A673 (cell line): ENCODE data around the gene IDI1. TPM values are rescaled to one million over a fixed set of nuclear protein-coding genes. Genes with fewer than 3 reads are reported as not detected.

Experiments
- BruUV-seq: library from RNA; stranded (reverse); fragments of 400-500 nt; replicated peaks from 2 replicates; lab custom pipeline; 2021; lab: Mats Ljungman, UMichigan
- CTCF ChIA-PET: fragments of 300-600 bp; sonication (Branson Sonifier 250); formaldehyde crosslinking; loops from one replicate; lab custom pipeline; 2022; ENCODE audit warnings: antibody characterized with exemption; lab: Charles Lee
- POLR2A ChIA-PET: fragments of 300-600 bp; sonication (Branson Sonifier 250); formaldehyde crosslinking; loops from one replicate; lab custom pipeline; 2022; ENCODE audit warnings: antibody characterized with exemption; ENCODE audit not compliant: low non-redundant PET; lab: Charles Lee
- DNase-seq: peaks from one replicate; pipeline ENCODE4 v3.0.0-alpha.2; 2015; ENCODE audit warnings: low spot score
- H3K27ac ChIP-seq: fragments of 200-600 bp; sonication (generic); 2 replicates; pipeline ENCODE4 v1.5.1; 2016; ENCODE audit warnings: mixed run types, low read depth, mild to moderate bottlenecking, mixed read lengths, antibody characterized with exemption, low read length; ENCODE audit not compliant: poor library complexity, severe bottlenecking
- H3K27me3 ChIP-seq: fragments of 200-600 bp; sonication (generic); replicated peaks from 2 replicates; pipeline ENCODE4 v1.6.1; 2017; ENCODE audit warnings: mixed run types, low read depth, mild to moderate bottlenecking, mixed read lengths, antibody characterized with exemption, low read length; ENCODE audit not compliant: insufficient read depth, poor library complexity
- H3K36me3 ChIP-seq: fragments of 200-600 bp; sonication (generic); 2 replicates; pipeline ENCODE4 v1.6.1; 2016; ENCODE audit warnings: mixed run types, mild to moderate bottlenecking, mixed read lengths, antibody characterized with exemption, low read length; ENCODE audit not compliant: insufficient read depth, poor library complexity, severe bottlenecking
- H3K4me1 ChIP-seq: fragments of 200-600 bp; sonication (generic); 2 replicates; pipeline ENCODE4 v1.6.1; 2017; ENCODE audit warnings: mixed run types, mild to moderate bottlenecking, mixed read lengths, antibody characterized with exemption, low read length; ENCODE audit not compliant: insufficient read depth, poor library complexity, severe bottlenecking
- H3K4me3 ChIP-seq: fragments of 200-600 bp; sonication (generic); 2 replicates; pipeline ENCODE4 v1.5.1; 2016; ENCODE audit warnings: low read depth, mixed run types, mild to moderate bottlenecking, mixed read lengths, low read length; ENCODE audit not compliant: poor library complexity, severe bottlenecking
- H3K9me3 ChIP-seq: fragments of 200-600 bp; sonication (generic); 2 replicates; pipeline ENCODE4 v1.6.1; 2016; ENCODE audit warnings: mixed run types, low read depth, mild to moderate bottlenecking, mixed read lengths, antibody characterized with exemption, low read length; ENCODE audit not compliant: poor library complexity, severe bottlenecking
- EZH2 ChIP-seq: fragments of 200-600 bp; sonication (generic); IDR thresholded peaks from 2 replicates; pipeline ENCODE4 v1.6.1; 2017; ENCODE audit warnings: borderline replicate concordance, low read depth, mild to moderate bottlenecking, mixed read lengths, antibody characterized with exemption, low read length; ENCODE audit not compliant: poor library complexity, severe bottlenecking
- intact Hi-C: fragments of 100-400 bp; cut with micrococcal nuclease; formaldehyde crosslinking; loops from one replicate; pipeline ENCODE4 v1.10.0; 2022; ENCODE audit not compliant: unreplicated experiment
- total RNA-seq: library from RNA; stranded (reverse); gene quantifications from 2 replicates; pipeline ENCODE4 v1.2.3, GENCODE V29; 2021
- TF ChIP-seq, protein P1 (sequence below): fragments of 300-800, 200-600 bp; sonication (generic); conservative IDR thresholded peaks from 2 replicates; pipeline ENCODE4 v1.5.1; 2017; ENCODE audit warnings: low read depth, mild to moderate bottlenecking, antibody characterized with exemption, low read length, moderate library complexity, mixed read lengths

The IDI1 gene
- total RNA-seq, 1 experiment from 2014 or later: 111 TPM

- CTCF ChIA-PET: no interaction called here
- no peak for DNase-seq
- BruUV-seq: no TSS peak
- Histone ChIP-seq H3K4me1 (no peaks in the 10 kb centered on the region), H3K36me3 (peaks cover 31% of the 10 kb centered on the region), H3K4me3 (no peak overlapping the region), H3K27ac (no peak overlapping the region), H3K27me3 (no peaks in the 10 kb centered on the region), H3K9me3 (no peaks in the 10 kb centered on the region)
- POLR2A ChIA-PET: no interaction called here
- intact Hi-C loops: no loop called here
- no peak for TF ChIP-seq EZH2
- TF ChIP-seq, protein P1, sequence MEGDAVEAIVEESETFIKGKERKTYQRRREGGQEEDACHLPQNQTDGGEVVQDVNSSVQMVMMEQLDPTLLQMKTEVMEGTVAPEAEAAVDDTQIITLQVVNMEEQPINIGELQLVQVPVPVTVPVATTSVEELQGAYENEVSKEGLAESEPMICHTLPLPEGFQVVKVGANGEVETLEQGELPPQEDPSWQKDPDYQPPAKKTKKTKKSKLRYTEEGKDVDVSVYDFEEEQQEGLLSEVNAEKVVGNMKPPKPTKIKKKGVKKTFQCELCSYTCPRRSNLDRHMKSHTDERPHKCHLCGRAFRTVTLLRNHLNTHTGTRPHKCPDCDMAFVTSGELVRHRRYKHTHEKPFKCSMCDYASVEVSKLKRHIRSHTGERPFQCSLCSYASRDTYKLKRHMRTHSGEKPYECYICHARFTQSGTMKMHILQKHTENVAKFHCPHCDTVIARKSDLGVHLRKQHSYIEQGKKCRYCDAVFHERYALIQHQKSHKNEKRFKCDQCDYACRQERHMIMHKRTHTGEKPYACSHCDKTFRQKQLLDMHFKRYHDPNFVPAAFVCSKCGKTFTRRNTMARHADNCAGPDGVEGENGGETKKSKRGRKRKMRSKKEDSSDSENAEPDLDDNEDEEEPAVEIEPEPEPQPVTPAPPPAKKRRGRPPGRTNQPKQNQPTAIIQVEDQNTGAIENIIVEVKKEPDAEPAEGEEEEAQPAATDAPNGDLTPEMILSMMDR: no peak
Observed at GRCh38 chr10:1036341-1036791, 12.6 kb downstream of the IDI1 start.

DNA sequence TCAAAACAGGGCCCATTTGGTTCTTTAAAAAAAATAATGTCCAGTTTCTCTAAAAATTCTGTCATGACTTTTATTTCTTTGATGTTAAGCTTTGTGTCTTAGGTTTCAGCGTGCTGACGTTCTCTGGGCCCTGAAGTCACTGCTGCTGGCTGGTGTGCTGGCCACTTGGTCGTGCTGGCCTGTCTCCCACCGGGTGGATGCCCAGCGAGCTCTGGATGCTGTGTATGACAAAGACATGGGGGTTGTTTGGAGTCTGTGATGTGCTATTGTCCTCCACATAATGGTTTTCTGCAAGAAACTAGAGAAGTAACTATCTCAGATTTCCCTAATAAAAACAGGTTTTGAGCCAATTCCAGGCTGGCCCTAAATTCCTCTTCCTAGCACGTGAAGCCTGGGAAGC, 13.7 kb downstream of the IDI1 start:
- TF ChIP-seq, protein P1: no peak
- TF ChIP-seq EZH2: no peak
- no peaks in the 10 kb centered on the region for H3K4me1 ChIP-seq
- no peak for DNase-seq
- no peak overlapping the region for H3K4me3 ChIP-seq
- no TSS peak for BruUV-seq
- H3K27ac ChIP-seq: no peak overlapping the region
- no peaks in the 10 kb centered on the region for H3K27me3 ChIP-seq
- ChIA-PET POLR2A (no interaction called here), CTCF (no interaction called here)
- H3K9me3 ChIP-seq: no peaks in the 10 kb centered on the region
- H3K36me3 ChIP-seq: peaks cover 19% of the 10 kb centered on the region
- intact Hi-C loops: no loop called here

DNA sequence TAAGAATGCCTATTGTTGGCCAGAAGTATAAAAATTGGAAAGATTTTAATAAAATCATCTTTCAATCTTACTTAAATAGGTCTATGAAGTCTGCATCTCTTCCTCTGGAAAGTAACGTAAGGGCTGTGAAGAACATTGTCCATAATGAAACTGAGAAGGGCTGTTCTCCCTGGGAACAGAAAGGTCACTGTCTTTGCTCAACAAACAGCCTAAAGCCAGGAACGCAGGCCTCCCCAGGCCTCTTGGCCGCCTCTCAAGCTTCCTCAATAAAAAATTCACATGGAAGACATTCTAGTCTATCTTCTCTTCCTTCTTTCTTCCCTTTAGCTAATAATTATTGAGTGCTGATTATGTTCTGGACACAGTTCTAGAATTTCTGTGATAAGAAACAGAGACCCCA, 14.2 kb downstream of the IDI1 start:
- intact Hi-C loops: no loop called here
- Histone ChIP-seq H3K27me3 (no peaks in the 10 kb centered on the region), H3K4me1 (no peaks in the 10 kb centered on the region), H3K4me3 (no peak overlapping the region), H3K9me3 (no peaks in the 10 kb centered on the region), H3K36me3 (peaks cover 15% of the 10 kb centered on the region), H3K27ac (no peak overlapping the region)
- DNase-seq: no peak
- ChIA-PET CTCF (no interaction called here), POLR2A (no interaction called here)
- no peak for TF ChIP-seq EZH2
- TF ChIP-seq, protein P1: no peak
- BruUV-seq: no TSS peak
